SK-N-SH (cell line): Measurements from ENCODE around the gene NT5M. TPM values are rescaled to one million over a fixed set of nuclear protein-coding genes. Genes with fewer than 3 reads are reported as not detected.

Experiments
- CTCF ChIA-PET: fragments of 300-600, 350-600 bp; formaldehyde crosslinking; extraction: SDS; loops from one replicate; lab custom pipeline; 2021; lab: Yijun Ruan, JAX
- POLR2A ChIA-PET: fragments of 350-600 bp; sonication (Branson Sonifier 250); formaldehyde crosslinking; extraction: SDS; loops from one replicate; lab custom pipeline; 2020; ENCODE audit warnings: antibody characterized with exemption, inconsistent platforms; lab: Yijun Ruan, JAX
- DNase-seq: peaks from one replicate; pipeline ENCODE4 v3.0.0; 2012
- H2AFZ ChIP-seq: fragments of 200-600 bp; sonication (generic); 2 replicates; pipeline ENCODE4 v1.8.1; 2016; ENCODE audit warnings: antibody characterized with exemption, mild to moderate bottlenecking, low read depth
- H3F3A ChIP-seq: fragments of 200-600 bp; sonication (generic); replicated peaks from 2 replicates; pipeline ENCODE3; 2016; ENCODE audit warnings: antibody characterized with exemption, mild to moderate bottlenecking; ENCODE audit not compliant: insufficient read depth
- H3K27ac ChIP-seq, 2 experiments: fragments of 200-500 bp in 1 of 2; fragments of 200-600 bp in 1 of 2; sonication (Bioruptor generic) in 1 of 2; sonication (generic), shearing (Covaris generic) in 1 of 2; 2 replicates each; pipeline versions ENCODE4 v1.5.1 to v1.6.1; 2014 to 2016; ENCODE audit warnings: low read depth in 2 of 2, inconsistent platforms in 1 of 2, low read length in 1 of 2, mild to moderate bottlenecking in 1 of 2, mixed read lengths in 1 of 2
- H3K27me3 ChIP-seq: fragments of 200-600 bp; sonication (generic), shearing (Covaris generic); 2 replicates; pipeline ENCODE4 v1.6.1; 2016; ENCODE audit warnings: mixed run types; ENCODE audit not compliant: insufficient read depth
- H3K36me3 ChIP-seq, 2 experiments: fragments of 200-500 bp in 1 of 2; fragments of 200-600 bp in 1 of 2; sonication (Bioruptor generic) in 1 of 2; sonication (generic) in 1 of 2; replicated peaks in 1 of 2; 2 replicates each; pipeline versions ENCODE3 to v1.5.1; 2014 to 2016; ENCODE audit warnings: low read length in 1 of 2, mild to moderate bottlenecking in 1 of 2; ENCODE audit not compliant: insufficient read depth in 2 of 2, control insufficient read depth in 1 of 2
- H3K4me1 ChIP-seq, 2 experiments: fragments of 200-500 bp in 1 of 2; fragments of 200-600 bp in 1 of 2; sonication (Bioruptor generic) in 1 of 2; sonication (generic), shearing (Covaris generic) in 1 of 2; 2 replicates each; pipeline versions ENCODE4 v1.5.1 to v1.6.1; 2014 to 2016; ENCODE audit warnings: low read depth in 1 of 2, low read length in 1 of 2, mixed run types in 1 of 2; ENCODE audit not compliant: insufficient read depth in 2 of 2, control insufficient read depth in 1 of 2
- H3K4me2 ChIP-seq: fragments of 200-600 bp; sonication (generic), shearing (Covaris generic); 2 replicates; pipeline ENCODE4 v1.6.1; 2017; ENCODE audit warnings: mixed run types
- H3K4me3 ChIP-seq, 2 experiments: fragments of 200-500 bp in 1 of 2; fragments of 200-600 bp in 1 of 2; sonication (Bioruptor generic) in 1 of 2; sonication (generic), shearing (Covaris generic) in 1 of 2; 2 replicates each; pipeline versions ENCODE4 v1.5.1 to v1.8.1; 2014 to 2016; ENCODE audit warnings: low read depth in 2 of 2, inconsistent platforms in 1 of 2, low read length in 1 of 2, mild to moderate bottlenecking in 1 of 2, mixed read lengths in 1 of 2, moderate library complexity in 1 of 2
- H3K79me2 ChIP-seq: fragments of 200-600 bp; sonication (generic); 2 replicates; pipeline ENCODE4 v1.8.1; 2017; ENCODE audit warnings: mild to moderate bottlenecking; ENCODE audit not compliant: insufficient read depth
- H3K9ac ChIP-seq: fragments of 200-600 bp; sonication (generic); 2 replicates; pipeline ENCODE4 v1.6.1; 2017; ENCODE audit warnings: mixed run types
- H3K9me2 ChIP-seq: fragments of 200-600 bp; sonication (generic); 2 replicates; pipeline ENCODE4 v1.6.1; 2017; ENCODE audit warnings: mixed run types
- H3K9me3 ChIP-seq: fragments of 200-600 bp; sonication (generic); 2 replicates; pipeline ENCODE4 v1.6.1; 2017; ENCODE audit warnings: mixed run types, mild to moderate bottlenecking, moderate library complexity
- H4K20me1 ChIP-seq: fragments of 200-600 bp; sonication (generic); 2 replicates; pipeline ENCODE4 v1.6.1; 2017; ENCODE audit warnings: mild to moderate bottlenecking, mixed run types; ENCODE audit not compliant: insufficient read depth
- CTCF ChIP-seq: fragments of 200-600 bp; sonication (generic); IDR thresholded peaks from 2 replicates; pipeline ENCODE4 v1.6.1; 2017; ENCODE audit warnings: antibody characterized with exemption, mild to moderate bottlenecking, moderate library complexity
- EZH2phosphoT487 ChIP-seq: fragments of 200-600 bp; sonication (generic); IDR thresholded peaks from 2 replicates; pipeline ENCODE4 v1.6.1; 2017; ENCODE audit warnings: low read depth, mixed run types, mild to moderate bottlenecking, antibody characterized with exemption, moderate library complexity, borderline replicate concordance
- FOSL2 ChIP-seq: IDR thresholded peaks from 2 replicates; pipeline ENCODE4 v1.4.0; 2012; ENCODE audit warnings: low read depth, mild to moderate bottlenecking, moderate library complexity, borderline replicate concordance
- GABPA ChIP-seq: IDR thresholded peaks from 2 replicates; pipeline ENCODE4 v1.4.0; 2012; ENCODE audit warnings: low read depth, mild to moderate bottlenecking
- MAX ChIP-seq: IDR thresholded peaks from 2 replicates; pipeline ENCODE4 v1.4.0; 2012; ENCODE audit warnings: low read depth
- PBX3 ChIP-seq: IDR thresholded peaks from 2 replicates; pipeline ENCODE4; 2012
- POLR2AphosphoS5 ChIP-seq: IDR thresholded peaks from 2 replicates; pipeline ENCODE4 v1.6.1; 2012; ENCODE audit warnings: low read depth, low read length
- RAD21 ChIP-seq: IDR thresholded peaks from 2 replicates; pipeline ENCODE4 v1.6.1; 2012; ENCODE audit warnings: mild to moderate bottlenecking, low read length
- RFX5 ChIP-seq: IDR thresholded peaks from 2 replicates; pipeline ENCODE4 v1.6.1; 2012; ENCODE audit warnings: mild to moderate bottlenecking, improper control_type of control experiment, low read length
- RXRA ChIP-seq: IDR thresholded peaks from 2 replicates; pipeline ENCODE4 v1.4.0; 2012; ENCODE audit warnings: low read depth, mild to moderate bottlenecking, borderline replicate concordance
- TAF1 ChIP-seq: IDR thresholded peaks from 2 replicates; pipeline ENCODE4 v1.6.1; 2012; ENCODE audit warnings: low read depth, mild to moderate bottlenecking, low read length, moderate library complexity, borderline replicate concordance
- TEAD4 ChIP-seq: IDR thresholded peaks from 2 replicates; pipeline ENCODE4 v1.4.0; 2012; ENCODE audit warnings: mild to moderate bottlenecking, borderline replicate concordance; ENCODE audit not compliant: insufficient read depth
- USF1 ChIP-seq: IDR thresholded peaks from 2 replicates; pipeline ENCODE4 v1.4.0; 2012; ENCODE audit warnings: low read depth, borderline replicate concordance
- USF2 ChIP-seq: fragments of 150-350 bp; IDR thresholded peaks from 2 replicates; pipeline ENCODE4 v1.6.1; 2017; ENCODE audit warnings: antibody characterized with exemption, low read length, low read depth, borderline replicate concordance
- YY1 ChIP-seq: IDR thresholded peaks from 2 replicates; pipeline ENCODE4 v1.4.0; 2012; ENCODE audit warnings: low read depth, mild to moderate bottlenecking
- WGBS: methylation state at CpG from one replicate; pipeline ENCODE4 v1.1.6; 2017; ENCODE audit warnings: low lambda C conversion rate; 5-methylcytosine and 5-hydroxymethylcytosine counted together
- polyA plus RNA-seq, 3 experiments: library from polyadenylated mRNA; depleted of rRNA; stranded (reverse); fragments of >200 nt; gene quantifications; 2 replicates each; pipeline ENCODE4 v1.2.3, GENCODE V29; 2012

NT5M gene
- polyA plus RNA-seq, 1 of the 3 experiments (the other 2 are of a cell fraction) = 3.9 TPM

GRCh38 chr17:17364338-17364667 is 61.1 kb downstream of the NT5M start:
- H3K4me3 ChIP-seq = no peak overlapping the region
- no peaks in the 10 kb centered on the region for H3K9me2 ChIP-seq
- H3K9me3 ChIP-seq = peaks cover 15% of the 10 kb centered on the region; the same call in 1 of the 2 replicates
- CTCF ChIA-PET = interaction anchor here (0.9 to 5.0 kb wide), 5 partner anchors 9 to 278 kb away, joined by 3 to 44 read pairs (median 4); no protein-coding TSS in a partner anchor
- DNase-seq = no peak
- POLR2A ChIA-PET = no interaction called here
- no peaks in the 10 kb centered on the region for H4K20me1 ChIP-seq
- no peaks in the 10 kb centered on the region for H3F3A ChIP-seq
- no peak overlapping the region for H3K4me2 ChIP-seq
- H3K27ac ChIP-seq = no peak overlapping the region
- no peaks in the 10 kb centered on the region; the same call in 1 of the 2 replicates for H3K27me3 ChIP-seq
- 60% methylated on average over 10 of the region's 11 CpGs for WGBS
- H3K9ac ChIP-seq = no peak overlapping the region
- H3K36me3 ChIP-seq = no peaks in the 10 kb centered on the region
- no peaks in the 10 kb centered on the region for H3K4me1 ChIP-seq
- H3K79me2 ChIP-seq = no peaks in the 10 kb centered on the region
- no peak overlapping the region for H2AFZ ChIP-seq
- no peak for TF ChIP-seq USF1
- no peak for TF ChIP-seq CTCF
- TF ChIP-seq EZH2phosphoT487 = no peak
- TF ChIP-seq POLR2AphosphoS5 = no peak
- TF ChIP-seq USF2 = no peak
- no peak for TF ChIP-seq PBX3
- TF ChIP-seq MAX = no peak
- TF ChIP-seq RFX5 = no peak
- TF ChIP-seq YY1 = no peak
- TF ChIP-seq TEAD4 = no peak
- no peak for TF ChIP-seq FOSL2
- no peak for TF ChIP-seq GABPA
- no peak for TF ChIP-seq RAD21
- no peak for TF ChIP-seq RXRA
- no peak for TF ChIP-seq TAF1
- TF ChIP-seq, all 33 proteins: peak for 0
